HG02642 (cell line): ENCODE results near the gene PPIL3.

Experiments used
- ATAC-seq: cut with Tn5 transposase; IDR thresholded peaks from one replicate; pipeline ENCODE4 v1.9.1; 2021; ENCODE audit warnings: mild to moderate bottlenecking; ENCODE audit not compliant: unreplicated experiment, poor library complexity

Gene PPIL3

GRCh38 chr2:200862532-200863000, 26.3 kb downstream of the PPIL3 start:
- no peak for ATAC-seq

GRCh38 chr2:200861617-200862155, 27.2 kb downstream of the PPIL3 start:
- ATAC-seq = no peak

- no peak for ATAC-seq
Measured at GRCh38 chr2:200860092-200860795, 28.6 kb downstream of the PPIL3 start.

GRCh38 chr2:200856806-200857205, 32.1 kb downstream of the PPIL3 start:
- ATAC-seq = no peak

- ATAC-seq = no peak
Measured at GRCh38 chr2:200852605-200853004, 36.3 kb downstream of the PPIL3 start.

- no peak for ATAC-seq
Measured at GRCh38 chr2:200851398-200852248, 37.3 kb downstream of the PPIL3 start.

- ATAC-seq = no peak
Measured at GRCh38 chr2:200850512-200851256, 38.2 kb downstream of the PPIL3 start.

- no peak for ATAC-seq
Measured at GRCh38 chr2:200847939-200848338, 40.9 kb downstream of the PPIL3 start.

GRCh38 chr2:200847269-200847668, 41.6 kb downstream of the PPIL3 start:
- no peak for ATAC-seq

- no peak for ATAC-seq
Measured at GRCh38 chr2:200845669-200846325, 43.1 kb downstream of the PPIL3 start.

GRCh38 chr2:200845194-200845593, 43.7 kb downstream of the PPIL3 start:
- ATAC-seq = no peak

- no peak for ATAC-seq
Measured at GRCh38 chr2:200843993-200844948, 44.6 kb downstream of the PPIL3 start.

- ATAC-seq = no peak
Measured at GRCh38 chr2:200839513-200839912, 49.4 kb downstream of the PPIL3 start.

- no peak for ATAC-seq
Measured at GRCh38 chr2:200834701-200835100, 54.2 kb downstream of the PPIL3 start.

- ATAC-seq = no peak
Measured at GRCh38 chr2:200829258-200829655, 59.6 kb downstream of the PPIL3 start.

- ATAC-seq = no peak
Measured at GRCh38 chr2:200828572-200829257, 60.2 kb downstream of the PPIL3 start.

- ATAC-seq = no peak
Measured at GRCh38 chr2:200828104-200828503, 60.8 kb downstream of the PPIL3 start.

- ATAC-seq = no peak
Measured at GRCh38 chr2:200821686-200822245, 67.1 kb downstream of the PPIL3 start.
